Liver (tissue), 9 donors: ENCODE data around the gene GMFB. TPM values are rescaled to one million over a fixed set of nuclear protein-coding genes. Genes with fewer than 3 reads are reported as not detected.

Experiments
- DNase-seq: peaks from one replicate; pipeline ENCODE4 v3.0.0-alpha.2; 2017; ENCODE audit warnings: low spot score
- H3K27ac ChIP-seq, 2 donors: one replicate each; pipeline ENCODE4 v1.7.0; 2013; ENCODE audit warnings: inconsistent platforms in 2 of 2, low read length in 2 of 2, control low read depth in 1 of 2, low read depth in 1 of 2, mild to moderate bottlenecking in 1 of 2
- H3K27me3 ChIP-seq, 4 donors: one replicate each; pipeline versions ENCODE4 v1.6.1 to v1.7.0; 2013; ENCODE audit warnings: low read length in 3 of 4, inconsistent platforms in 1 of 4, mild to moderate bottlenecking in 1 of 4, moderate library complexity in 1 of 4; ENCODE audit not compliant: control insufficient read depth in 4 of 4, insufficient read depth in 4 of 4
- H3K36me3 ChIP-seq, 4 donors: one replicate each; pipeline versions ENCODE4 v1.6.1 to v1.7.0; 2013; ENCODE audit warnings: low read length in 3 of 4, mild to moderate bottlenecking in 3 of 4, low read depth in 1 of 4, moderate library complexity in 1 of 4; ENCODE audit not compliant: control insufficient read depth in 4 of 4, insufficient read depth in 3 of 4
- H3K4me1 ChIP-seq, 4 donors: one replicate each; pipeline versions ENCODE4 v1.6.1 to v1.7.0; 2013; ENCODE audit warnings: low read length in 3 of 4, mild to moderate bottlenecking in 3 of 4, moderate library complexity in 1 of 4; ENCODE audit not compliant: control insufficient read depth in 4 of 4, insufficient read depth in 4 of 4
- H3K4me3 ChIP-seq, 3 donors: one replicate each; pipeline versions ENCODE4 v1.6.1 to v1.7.0; 2013; ENCODE audit warnings: low read length in 3 of 3, control low read depth in 1 of 3, low read depth in 1 of 3, mild to moderate bottlenecking in 1 of 3
- H3K9ac ChIP-seq, 2 donors: one replicate each; pipeline ENCODE4 v1.7.0; 2013; ENCODE audit warnings: low read length in 2 of 2, mild to moderate bottlenecking in 2 of 2, moderate library complexity in 2 of 2, control low read depth in 1 of 2, low read depth in 1 of 2
- H3K9me3 ChIP-seq, 4 donors: one replicate each; pipeline versions ENCODE4 v1.6.1 to v1.7.0; 2013; ENCODE audit warnings: low read length in 3 of 4; ENCODE audit not compliant: control insufficient read depth in 4 of 4
- ATF3 ChIP-seq: IDR thresholded peaks from 2 replicates; pipeline ENCODE4 v1.6.1; 2016; ENCODE audit warnings: antibody characterized with exemption
- CTCF ChIP-seq: fragments of 150-350 bp; IDR thresholded peaks from 2 replicates; pipeline ENCODE4 v1.5.1; 2017; ENCODE audit warnings: improper control_type of control experiment, low read depth, low read length; ENCODE audit not compliant: missing input control
- EGR1 ChIP-seq, 2 donors: IDR thresholded peaks; 2 replicates each; pipeline ENCODE4 v1.6.1; 2016 to 2018; ENCODE audit warnings: antibody characterized with exemption in 2 of 2, low read depth in 2 of 2
- FOXA1 ChIP-seq: IDR thresholded peaks from 2 replicates; pipeline ENCODE4 v1.6.1; 2016; ENCODE audit warnings: antibody characterized with exemption
- FOXA2 ChIP-seq: IDR thresholded peaks from 2 replicates; pipeline ENCODE4 v1.6.1; 2016; ENCODE audit warnings: antibody characterized with exemption
- GABPA ChIP-seq, 2 donors: IDR thresholded peaks in 1 of 2; conservative IDR thresholded peaks in 1 of 2; 2 replicates each; pipeline ENCODE4 v1.6.1; 2016; ENCODE audit warnings: antibody characterized with exemption in 2 of 2, mild to moderate bottlenecking in 1 of 2, moderate library complexity in 1 of 2
- HNF4A ChIP-seq, 2 donors: conservative IDR thresholded peaks; 2 replicates each; pipeline ENCODE4 v1.6.1; 2016; ENCODE audit warnings: antibody characterized with exemption in 2 of 2, mild to moderate bottlenecking in 2 of 2
- HNF4G ChIP-seq: IDR thresholded peaks from 2 replicates; pipeline ENCODE4 v1.6.1; 2016; ENCODE audit warnings: antibody characterized with exemption
- JUND ChIP-seq, 2 donors: IDR thresholded peaks; 2 replicates each; pipeline ENCODE4 v1.6.1; 2016; ENCODE audit warnings: antibody characterized with exemption in 2 of 2
- MAX ChIP-seq: IDR thresholded peaks from 2 replicates; pipeline ENCODE4 v1.6.1; 2016; ENCODE audit warnings: antibody characterized with exemption
- NR2F2 ChIP-seq: IDR thresholded peaks from 2 replicates; pipeline ENCODE4 v1.6.1; 2016; ENCODE audit warnings: antibody characterized with exemption
- RAD21 ChIP-seq, 2 donors: IDR thresholded peaks; 2 replicates each; pipeline ENCODE4 v1.6.1; 2016; ENCODE audit warnings: antibody characterized with exemption in 2 of 2, mild to moderate bottlenecking in 2 of 2
- RXRA ChIP-seq, 2 donors: IDR thresholded peaks; 2 replicates each; pipeline ENCODE4 v1.6.1; 2017 to 2018; ENCODE audit warnings: antibody characterized with exemption in 2 of 2, mild to moderate bottlenecking in 1 of 2
- SP1 ChIP-seq: IDR thresholded peaks from 2 replicates; pipeline ENCODE4 v1.6.1; 2018; ENCODE audit warnings: antibody characterized with exemption, mild to moderate bottlenecking
- YY1 ChIP-seq: IDR thresholded peaks from 2 replicates; pipeline ENCODE4 v1.6.1; 2016; ENCODE audit warnings: antibody characterized with exemption, mild to moderate bottlenecking
- ZBTB33 ChIP-seq: IDR thresholded peaks from 2 replicates; pipeline ENCODE4 v1.6.1; 2016; ENCODE audit warnings: antibody characterized with exemption
- WGBS: extraction: QIAGEN DNeasy Blood & Tissue Kit; methylation state at CpG from one replicate; pipeline ENCODE4 v1.1.7; 2013; 5-methylcytosine and 5-hydroxymethylcytosine counted together
- polyA plus RNA-seq, 2 donors: library from polyadenylated mRNA; stranded (reverse) in 1 of 2; unstranded in 1 of 2; fragments of 200-250 nt in 1 of 2; fragments of >200 nt in 1 of 2; fragmentation: Nextera tagmentation in 1 of 2; extraction: Ambion mirVana in 1 of 2; gene quantifications; one replicate each; pipeline versions ENCODE4 v1.2.1 to v1.2.3, GENCODE V29; 2013 to 2015
- total RNA-seq, 2 donors: library from RNA; depleted of rRNA; stranded (reverse); fragments of >200 nt; gene quantifications; one replicate each; pipeline ENCODE4 v1.2.3, GENCODE V29; 2014
- donor health status: healthy.
- donor health status: healthy.
- donor health status: healthy.
- donor health status: healthy.
- donor health status: healthy.

Gene GMFB
- total and polyA plus RNA-seq, 4 donors = 13.3 to 26.3 (median 20.6) TPM

- WGBS = 69% methylated on average over 13 of the region's 13 CpGs
- no peak overlapping the region for H3K27ac ChIP-seq
Observed at GRCh38 chr14:54493293-54493692, 4.5 kb upstream of the GMFB start.

GRCh38 chr14:54490445-54491175 is 1.8 kb upstream of the GMFB start:
- H3K36me3 ChIP-seq = no peaks in the 10 kb centered on the region
- H3K27ac ChIP-seq = no peak overlapping the region
- H3K9me3 ChIP-seq = no peaks in the 10 kb centered on the region
- WGBS = 54% methylated on average over 3 of the region's 3 CpGs
- H3K9ac ChIP-seq = no peak overlapping the region
- peaks cover 6 to 15% (median 14%) of the 10 kb centered on the region in 4 donors for H3K4me1 ChIP-seq
- TF ChIP-seq HNF4A (conservative IDR thresholded peaks at IDR 0.05) (no peak), CTCF (no peak), YY1 (no peak), ATF3 (no peak), EGR1 (IDR thresholded peaks at IDR 0.05; ENCODE audit: low read depth in 2 of 2) (no peak), GABPA (IDR thresholded peaks at IDR 0.05 in 1 of 2, conservative IDR thresholded peaks at IDR 0.05 in 1 of 2) (no peak), RXRA (IDR thresholded peaks at IDR 0.05) (no peak), SP1 (no peak), FOXA2 (no peak), RAD21 (IDR thresholded peaks at IDR 0.05) (no peak), HNF4G (no peak), NR2F2 (no peak), FOXA1 (no peak), ZBTB33 (no peak)
- DNase-seq = no peak
- no peak overlapping the region for H3K4me3 ChIP-seq
- H3K27me3 ChIP-seq = no peaks in the 10 kb centered on the region

More at GRCh38 chr14:54493293-54493692, 4.5 kb upstream of the GMFB start:
- H3K36me3 ChIP-seq = no peaks in the 10 kb centered on the region
- H3K4me3 ChIP-seq = no peak overlapping the region
- no peaks in the 10 kb centered on the region for H3K27me3 ChIP-seq
- peaks cover 4 to 8% (median 6%) of the 10 kb centered on the region in 4 donors for H3K4me1 ChIP-seq
- DNase-seq = no peak
- H3K9ac ChIP-seq = no peak overlapping the region
- no peaks in the 10 kb centered on the region for H3K9me3 ChIP-seq
- TF ChIP-seq FOXA2 = no peak
- no peak for TF ChIP-seq MAX
- no peak for TF ChIP-seq FOXA1
- TF ChIP-seq YY1 = no peak
- no peak for TF ChIP-seq ATF3
- no peak for TF ChIP-seq RAD21 (IDR thresholded peaks at IDR 0.05)
- TF ChIP-seq NR2F2 = no peak
- TF ChIP-seq JUND (IDR thresholded peaks at IDR 0.05) = no peak
